Measurements from ENCODE around the gene OCRL.
A peak's percentile ranks its signal among the peaks of the same experiment; 100 is the strongest.

OCRL gene

DNA sequence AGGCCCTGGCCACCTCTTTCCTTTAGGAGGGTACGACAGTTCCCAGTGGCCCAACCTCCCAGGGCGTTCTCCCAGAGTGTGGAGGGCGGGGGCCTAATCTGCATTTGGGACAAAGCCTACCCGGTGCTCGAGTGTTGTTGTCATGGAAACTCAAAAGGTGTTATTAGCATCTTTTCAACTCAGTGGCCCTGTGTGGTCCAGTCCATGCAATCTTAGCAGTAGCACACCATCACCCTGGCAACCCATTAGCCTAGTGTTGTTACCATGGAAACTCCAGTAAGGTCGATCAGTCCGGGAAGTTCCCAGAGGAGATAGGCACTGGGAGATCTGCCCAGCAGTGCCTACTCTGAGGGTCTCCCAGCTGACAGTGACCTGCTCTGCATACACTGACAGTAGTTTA, 94.5 kb downstream of the OCRL start:
- DNase-seq (ENCODE audit: low read depth in 2 of 2): no peak

GRCh38 chrX:129636175-129636681, 96.2 kb downstream of the OCRL start:
- no peak for DNase-seq (ENCODE audit: low read depth in 2 of 2)

- peak; percentile 52 for DNase-seq (ENCODE audit: low read depth in 2 of 2)
These were observed 97.4 kb downstream of the OCRL start for GRCh38 chrX:129637217-129638109.

GRCh38 chrX:129638917-129639316, 98.9 kb downstream of the OCRL start:
- DNase-seq (ENCODE audit: low read depth in 2 of 2): no peak

- no peak for DNase-seq (ENCODE audit: low read depth in 2 of 2)
These were observed 100.7 kb downstream of the OCRL start for GRCh38 chrX:129640737-129641136.

DNA sequence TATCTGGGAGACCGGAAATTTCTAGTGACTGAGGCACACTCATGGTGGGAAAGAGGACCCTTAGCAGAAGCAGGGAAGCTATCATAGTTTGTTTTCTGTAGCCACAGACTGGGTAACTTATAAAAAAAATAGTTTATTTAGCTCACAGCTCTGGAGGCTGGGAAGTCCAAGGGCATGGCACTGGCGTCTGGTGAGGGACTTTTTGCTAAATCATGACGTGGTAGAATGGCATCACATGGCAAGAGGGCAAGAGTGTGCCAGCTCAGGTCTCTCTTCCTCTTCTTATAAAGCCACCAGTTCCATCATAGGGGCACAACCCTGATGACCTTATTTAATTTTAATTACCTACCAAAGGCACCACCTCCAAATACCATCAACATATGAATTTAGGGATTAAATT, 101.4 kb downstream of the OCRL start:
- no peak for DNase-seq (ENCODE audit: low read depth in 2 of 2)

- DNase-seq (ENCODE audit: low read depth in 2 of 2): no peak
These were observed 101.9 kb downstream of the OCRL start for GRCh38 chrX:129641941-129642340.
